ENCODE measurements around the gene PTPRS.
"Not testable (repeated sequence)": the region's sequence is repeated elsewhere in the genome, so short reads cannot be mapped to it uniquely, and the experiment has no call there.

PTPRS gene

GRCh38 chr19:5331790-5332189 lies 8.8 kb downstream of the PTPRS start:
- no peak for DNase-seq

GRCh38 chr19:5330307-5330720 lies 10.3 kb downstream of the PTPRS start:
- no peak for DNase-seq

- DNase-seq: no peak
Observed at GRCh38 chr19:5329141-5329540, 11.5 kb downstream of the PTPRS start.

GRCh38 chr19:5328407-5328806 lies 12.2 kb downstream of the PTPRS start:
- not testable (repeated sequence) for DNase-seq

GRCh38 chr19:5326986-5327623 lies 13.5 kb downstream of the PTPRS start:
- DNase-seq: no peak

GRCh38 chr19:5326545-5326944 lies 14.1 kb downstream of the PTPRS start:
- DNase-seq: no peak

GRCh38 chr19:5324947-5325346 lies 15.7 kb downstream of the PTPRS start:
- no peak for DNase-seq

- no peak for DNase-seq
Observed at GRCh38 chr19:5323475-5323811, 17.2 kb downstream of the PTPRS start.

GRCh38 chr19:5321851-5322681 lies 18.5 kb downstream of the PTPRS start:
- no peak for DNase-seq

- DNase-seq: no peak
Observed at GRCh38 chr19:5321066-5321642, 19.5 kb downstream of the PTPRS start.

- DNase-seq: no peak
Observed at GRCh38 chr19:5319516-5319915, 21.1 kb downstream of the PTPRS start.

GRCh38 chr19:5318306-5318705 lies 22.3 kb downstream of the PTPRS start:
- DNase-seq: no peak

GRCh38 chr19:5317321-5317720 lies 23.3 kb downstream of the PTPRS start:
- no peak for DNase-seq

GRCh38 chr19:5316138-5316537 lies 24.5 kb downstream of the PTPRS start:
- DNase-seq: no peak

- DNase-seq: no peak
Observed at GRCh38 chr19:5314907-5315298, 25.7 kb downstream of the PTPRS start.

GRCh38 chr19:5314012-5314906 lies 26.4 kb downstream of the PTPRS start:
- DNase-seq: no peak

- DNase-seq: no peak
Observed at GRCh38 chr19:5313307-5313706, 27.3 kb downstream of the PTPRS start.

- no peak for DNase-seq
Observed at GRCh38 chr19:5312058-5312457, 28.6 kb downstream of the PTPRS start.

GRCh38 chr19:5309438-5310204 lies 31.0 kb downstream of the PTPRS start:
- no peak for DNase-seq

- DNase-seq: no peak
Observed at GRCh38 chr19:5308451-5309437, 31.9 kb downstream of the PTPRS start.

GRCh38 chr19:5307655-5308054 lies 33.0 kb downstream of the PTPRS start:
- no peak for DNase-seq
